Measurements from ENCODE around the gene CACNG4.

The CACNG4 gene

DNA sequence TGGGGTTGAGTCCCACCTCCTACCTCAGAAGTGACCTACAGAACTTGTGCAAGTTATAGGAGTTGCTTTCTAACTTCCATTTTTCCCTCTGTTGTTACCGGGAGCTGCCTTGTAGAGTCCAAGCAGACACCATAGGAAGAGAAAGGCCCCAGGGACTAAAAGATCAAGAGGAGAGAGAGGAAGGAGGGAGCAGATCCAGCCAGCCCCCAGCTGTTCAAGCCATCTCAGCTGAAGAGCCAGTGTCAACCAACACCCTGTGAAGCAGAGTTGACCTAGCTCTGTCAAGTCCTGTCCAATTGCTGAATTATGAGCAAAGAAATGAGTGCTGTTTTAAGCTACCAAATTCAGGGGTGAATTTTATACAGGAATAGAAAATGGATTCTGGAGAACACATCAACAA lies 34.9 kb upstream of the CACNG4 start:
- Histone ChIP-seq H3K36me3 (ENCODE audit: control insufficient read depth in 2 of 2, insufficient read depth in 2 of 2, low read length in 2 of 2) (no peaks in the 10 kb centered on the region), H3K9ac (ENCODE audit: low read depth in 1 of 2, low read length in 2 of 2) (no peak overlapping the region), H3K27me3 (ENCODE audit: control insufficient read depth in 2 of 2, insufficient read depth in 2 of 2, low read length in 2 of 2) (peaks cover 2 to 4% of the 10 kb centered on the region in 2 donors), H3K4me1 (ENCODE audit: control insufficient read depth in 2 of 2, insufficient read depth in 2 of 2, low read length in 2 of 2) (no peaks in the 10 kb centered on the region), H3K27ac (ENCODE audit: low read depth in 2 of 2, low read length in 2 of 2) (no peak overlapping the region), H3K4me3 (ENCODE audit: low read length in 2 of 2) (no peak overlapping the region), H3K9me3 (ENCODE audit: control insufficient read depth in 2 of 2, low read length in 2 of 2) (no peaks in the 10 kb centered on the region)

DNA sequence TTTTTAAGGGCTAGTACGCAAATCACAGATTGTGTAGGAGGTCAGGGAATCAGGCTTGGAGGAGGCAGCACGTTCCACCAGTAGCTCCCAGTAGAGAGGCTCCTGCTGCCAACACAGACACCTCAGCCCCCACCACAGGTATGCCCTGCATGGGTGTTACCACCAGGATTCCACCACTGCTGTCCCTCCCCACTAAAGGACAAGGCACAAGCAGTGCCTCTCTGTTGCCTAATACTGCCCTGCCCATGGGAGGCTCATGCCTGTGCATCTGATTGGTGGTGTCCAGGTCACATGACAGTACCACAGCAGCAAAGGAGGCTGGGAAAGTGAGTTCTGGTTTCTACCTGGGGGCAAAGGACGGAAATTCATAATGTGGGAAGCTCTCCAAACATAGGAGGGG lies 33.6 kb upstream of the CACNG4 start:
- peaks cover 2 to 3% of the 10 kb centered on the region in 2 donors for H3K27me3 ChIP-seq (ENCODE audit: control insufficient read depth in 2 of 2, insufficient read depth in 2 of 2, low read length in 2 of 2)
- H3K27ac ChIP-seq (ENCODE audit: low read depth in 2 of 2, low read length in 2 of 2), result no peak overlapping the region
- H3K36me3 ChIP-seq (ENCODE audit: control insufficient read depth in 2 of 2, insufficient read depth in 2 of 2, low read length in 2 of 2), result no peaks in the 10 kb centered on the region
- H3K9me3 ChIP-seq (ENCODE audit: control insufficient read depth in 2 of 2, low read length in 2 of 2), result no peaks in the 10 kb centered on the region
- H3K4me3 ChIP-seq (ENCODE audit: low read length in 2 of 2), result no peak overlapping the region
- H3K9ac ChIP-seq (ENCODE audit: low read depth in 1 of 2, low read length in 2 of 2), result no peak overlapping the region
- H3K4me1 ChIP-seq (ENCODE audit: control insufficient read depth in 2 of 2, insufficient read depth in 2 of 2, low read length in 2 of 2), result no peaks in the 10 kb centered on the region

DNA sequence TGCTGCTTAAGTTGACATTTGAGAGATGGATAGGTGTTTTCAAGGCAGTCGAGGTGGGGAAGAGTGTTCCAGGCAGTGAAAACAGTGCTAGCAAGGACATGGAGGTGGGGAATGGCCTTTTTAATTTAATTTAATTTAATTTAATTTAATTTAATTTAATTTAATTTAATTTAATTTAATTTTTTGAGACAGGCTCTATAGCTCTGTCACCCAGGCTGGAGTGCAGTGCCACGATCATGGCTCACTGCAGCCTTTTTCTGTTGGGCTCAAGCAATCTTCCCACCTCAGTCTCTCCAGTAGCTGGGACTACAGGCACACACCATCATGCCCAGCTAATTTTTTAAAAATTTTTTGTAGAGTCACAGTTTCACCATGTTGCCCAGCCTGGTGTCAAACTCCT lies 32.2 kb upstream of the CACNG4 start:
- H3K27me3 ChIP-seq (ENCODE audit: control insufficient read depth in 2 of 2, insufficient read depth in 2 of 2, low read length in 2 of 2), result no peaks in the 10 kb centered on the region
- H3K4me1 ChIP-seq (ENCODE audit: control insufficient read depth in 2 of 2, insufficient read depth in 2 of 2, low read length in 2 of 2), result no peaks in the 10 kb centered on the region
- H3K4me3 ChIP-seq (ENCODE audit: low read length in 2 of 2), result no peak overlapping the region
- H3K27ac ChIP-seq (ENCODE audit: low read depth in 2 of 2, low read length in 2 of 2), result no peak overlapping the region
- H3K36me3 ChIP-seq (ENCODE audit: control insufficient read depth in 2 of 2, insufficient read depth in 2 of 2, low read length in 2 of 2), result no peaks in the 10 kb centered on the region
- no peak overlapping the region for H3K9ac ChIP-seq (ENCODE audit: low read depth in 1 of 2, low read length in 2 of 2)
- H3K9me3 ChIP-seq (ENCODE audit: control insufficient read depth in 2 of 2, low read length in 2 of 2), result no peaks in the 10 kb centered on the region

DNA sequence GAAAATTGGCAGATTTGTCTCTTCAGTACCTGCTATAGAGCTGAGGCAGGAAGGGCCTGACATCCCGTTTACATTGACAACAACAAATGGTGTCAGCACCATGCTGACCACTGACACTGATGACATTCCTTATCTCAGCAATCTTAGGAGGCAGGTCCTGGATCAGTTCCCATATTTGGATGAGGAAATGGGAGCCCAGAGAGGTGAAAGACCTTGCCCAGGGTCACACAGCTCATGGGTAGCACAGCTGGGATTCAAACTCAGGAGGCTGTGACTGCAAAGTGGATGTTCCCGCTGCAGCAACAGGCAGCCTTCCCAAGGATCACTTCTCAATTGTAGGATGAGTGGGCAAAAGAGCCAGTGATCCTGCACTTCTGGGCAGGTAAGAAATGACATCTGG lies 30.5 kb upstream of the CACNG4 start:
- H3K9ac ChIP-seq (ENCODE audit: low read depth in 1 of 2, low read length in 2 of 2), result no peak overlapping the region
- H3K4me3 ChIP-seq (ENCODE audit: low read length in 2 of 2), result no peak overlapping the region
- H3K27me3 ChIP-seq (ENCODE audit: control insufficient read depth in 2 of 2, insufficient read depth in 2 of 2, low read length in 2 of 2), result no peaks in the 10 kb centered on the region

DNA sequence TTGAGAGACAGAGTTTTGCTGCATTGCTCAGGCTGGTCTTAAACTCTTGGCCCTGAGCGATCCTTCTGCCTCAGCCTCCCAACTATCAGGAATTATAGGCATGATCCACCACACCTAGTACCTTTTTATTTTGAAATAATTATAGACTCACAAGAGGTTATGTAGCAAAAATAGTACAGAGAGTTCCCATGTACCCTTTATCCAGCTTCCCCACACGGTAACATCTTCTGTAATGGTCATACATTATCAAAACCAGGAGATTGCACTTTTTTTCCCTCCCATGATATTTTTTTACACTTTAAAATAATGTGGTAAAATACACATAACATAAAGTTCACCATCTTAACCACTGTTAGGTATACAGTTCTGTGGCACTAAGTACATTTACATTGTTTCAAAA lies 28.8 kb upstream of the CACNG4 start:
- Histone ChIP-seq H3K36me3 (ENCODE audit: control insufficient read depth in 2 of 2, insufficient read depth in 2 of 2, low read length in 2 of 2) (no peaks in the 10 kb centered on the region), H3K9me3 (ENCODE audit: control insufficient read depth in 2 of 2, low read length in 2 of 2) (no peaks in the 10 kb centered on the region), H3K27me3 (ENCODE audit: control insufficient read depth in 2 of 2, insufficient read depth in 2 of 2, low read length in 2 of 2) (peaks cover 0 to 2% of the 10 kb centered on the region in 2 donors), H3K4me3 (ENCODE audit: low read length in 2 of 2) (no peak overlapping the region), H3K27ac (ENCODE audit: low read depth in 2 of 2, low read length in 2 of 2) (no peak overlapping the region), H3K9ac (ENCODE audit: low read depth in 1 of 2, low read length in 2 of 2) (no peak overlapping the region), H3K4me1 (ENCODE audit: control insufficient read depth in 2 of 2, insufficient read depth in 2 of 2, low read length in 2 of 2) (no peaks in the 10 kb centered on the region)

More for the DNA sequence above, 30.5 kb upstream of the CACNG4 start:
- Histone ChIP-seq H3K4me1 (ENCODE audit: control insufficient read depth in 2 of 2, insufficient read depth in 2 of 2, low read length in 2 of 2) (no peaks in the 10 kb centered on the region), H3K9me3 (ENCODE audit: control insufficient read depth in 2 of 2, low read length in 2 of 2) (no peaks in the 10 kb centered on the region), H3K36me3 (ENCODE audit: control insufficient read depth in 2 of 2, insufficient read depth in 2 of 2, low read length in 2 of 2) (no peaks in the 10 kb centered on the region), H3K27ac (ENCODE audit: low read depth in 2 of 2, low read length in 2 of 2) (no peak overlapping the region)

DNA sequence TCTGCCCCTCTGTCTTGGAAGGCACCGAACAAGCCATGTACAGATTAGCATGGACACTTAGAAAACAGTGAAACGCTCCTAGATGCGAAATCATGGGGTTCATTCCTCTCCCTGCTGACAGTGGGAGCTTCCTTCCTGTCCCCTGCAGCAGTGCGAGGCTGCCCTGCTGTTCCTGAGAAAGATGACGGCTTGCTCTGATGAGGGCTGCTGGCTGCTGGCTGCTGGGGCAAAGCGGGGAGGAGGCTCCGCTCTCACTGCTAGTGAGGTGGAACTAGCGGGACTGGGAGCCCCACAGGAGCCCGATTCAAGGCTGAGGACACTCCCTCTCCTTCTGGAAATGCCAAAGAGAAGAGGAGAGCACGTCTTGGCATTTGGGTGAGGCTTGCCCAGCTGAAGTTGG lies 25.9 kb upstream of the CACNG4 start:
- no peak overlapping the region for H3K27ac ChIP-seq (ENCODE audit: low read depth in 2 of 2, low read length in 2 of 2)
- no peak overlapping the region for H3K9ac ChIP-seq (ENCODE audit: low read depth in 1 of 2, low read length in 2 of 2)
- peaks cover 0 to 6% of the 10 kb centered on the region in 2 donors for H3K27me3 ChIP-seq (ENCODE audit: control insufficient read depth in 2 of 2, insufficient read depth in 2 of 2, low read length in 2 of 2)
- H3K9me3 ChIP-seq (ENCODE audit: control insufficient read depth in 2 of 2, low read length in 2 of 2), result no peaks in the 10 kb centered on the region
- H3K36me3 ChIP-seq (ENCODE audit: control insufficient read depth in 2 of 2, insufficient read depth in 2 of 2, low read length in 2 of 2), result no peaks in the 10 kb centered on the region
- H3K4me1 ChIP-seq (ENCODE audit: control insufficient read depth in 2 of 2, insufficient read depth in 2 of 2, low read length in 2 of 2), result no peaks in the 10 kb centered on the region
- no peak overlapping the region for H3K4me3 ChIP-seq (ENCODE audit: low read length in 2 of 2)

DNA sequence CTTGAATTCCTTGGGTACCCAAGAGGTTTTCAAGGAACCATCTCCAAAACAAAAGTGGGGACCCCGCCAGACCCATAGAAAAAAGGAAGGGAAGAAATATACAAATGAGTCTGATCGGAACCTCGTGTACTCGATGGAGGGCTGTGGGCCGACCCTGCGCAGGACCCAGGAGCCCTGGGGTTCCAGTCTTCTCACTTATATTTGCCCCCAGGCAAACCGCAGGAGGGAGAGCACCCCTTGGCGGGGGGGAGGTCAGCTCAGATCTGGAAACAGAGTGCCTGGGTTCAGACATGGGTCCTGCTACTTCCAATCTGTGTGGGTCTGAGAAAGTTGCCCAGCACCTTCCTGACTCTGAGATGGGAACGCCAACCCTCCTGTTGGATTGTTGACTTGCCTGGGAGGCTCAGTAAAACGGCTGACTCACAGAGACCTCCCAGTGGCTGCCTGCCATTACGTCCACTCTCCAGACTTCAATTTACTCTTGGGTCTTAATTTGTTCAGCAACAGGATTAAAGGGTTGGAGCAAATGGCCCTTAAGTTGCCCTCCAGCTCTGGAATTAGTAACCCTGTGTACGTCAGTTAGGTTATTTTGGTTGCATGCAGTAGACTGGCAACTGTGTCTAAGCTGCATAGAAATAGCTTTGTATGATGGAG lies 24.9 kb upstream of the CACNG4 start:
- Histone ChIP-seq H3K4me3 (ENCODE audit: low read length in 2 of 2) (no peak overlapping the region), H3K4me1 (ENCODE audit: control insufficient read depth in 2 of 2, insufficient read depth in 2 of 2, low read length in 2 of 2) (no peaks in the 10 kb centered on the region), H3K9me3 (ENCODE audit: control insufficient read depth in 2 of 2, low read length in 2 of 2) (no peaks in the 10 kb centered on the region), H3K27ac (ENCODE audit: low read depth in 2 of 2, low read length in 2 of 2) (no peak overlapping the region), H3K9ac (ENCODE audit: low read depth in 1 of 2, low read length in 2 of 2) (no peak overlapping the region), H3K27me3 (ENCODE audit: control insufficient read depth in 2 of 2, insufficient read depth in 2 of 2, low read length in 2 of 2) (peaks cover 1 to 8% of the 10 kb centered on the region in 2 donors), H3K36me3 (ENCODE audit: control insufficient read depth in 2 of 2, insufficient read depth in 2 of 2, low read length in 2 of 2) (no peaks in the 10 kb centered on the region)

DNA sequence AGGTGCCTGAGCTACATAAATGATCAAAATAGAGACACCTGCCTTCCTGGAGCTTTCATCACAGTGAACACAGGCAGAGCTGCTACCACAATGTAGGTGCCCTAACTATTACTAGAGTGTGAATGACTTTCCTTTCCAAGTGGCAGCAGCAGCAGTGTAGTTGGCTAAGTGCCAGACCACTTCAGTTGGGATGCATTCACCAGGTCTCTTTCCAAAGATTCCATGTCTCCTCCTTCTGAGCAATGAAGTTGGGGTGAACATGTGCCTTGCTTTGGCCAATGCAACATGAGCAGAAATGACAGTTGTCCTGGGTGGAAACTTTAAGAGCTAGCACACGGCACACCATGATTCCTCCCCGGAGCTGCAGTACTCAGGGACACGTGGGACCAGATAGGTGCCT lies 23.3 kb upstream of the CACNG4 start:
- H3K4me3 ChIP-seq (ENCODE audit: low read length in 2 of 2), result no peak overlapping the region
- H3K27me3 ChIP-seq (ENCODE audit: control insufficient read depth in 2 of 2, insufficient read depth in 2 of 2, low read length in 2 of 2), result peaks cover 7 to 10% of the 10 kb centered on the region in 2 donors

DNA sequence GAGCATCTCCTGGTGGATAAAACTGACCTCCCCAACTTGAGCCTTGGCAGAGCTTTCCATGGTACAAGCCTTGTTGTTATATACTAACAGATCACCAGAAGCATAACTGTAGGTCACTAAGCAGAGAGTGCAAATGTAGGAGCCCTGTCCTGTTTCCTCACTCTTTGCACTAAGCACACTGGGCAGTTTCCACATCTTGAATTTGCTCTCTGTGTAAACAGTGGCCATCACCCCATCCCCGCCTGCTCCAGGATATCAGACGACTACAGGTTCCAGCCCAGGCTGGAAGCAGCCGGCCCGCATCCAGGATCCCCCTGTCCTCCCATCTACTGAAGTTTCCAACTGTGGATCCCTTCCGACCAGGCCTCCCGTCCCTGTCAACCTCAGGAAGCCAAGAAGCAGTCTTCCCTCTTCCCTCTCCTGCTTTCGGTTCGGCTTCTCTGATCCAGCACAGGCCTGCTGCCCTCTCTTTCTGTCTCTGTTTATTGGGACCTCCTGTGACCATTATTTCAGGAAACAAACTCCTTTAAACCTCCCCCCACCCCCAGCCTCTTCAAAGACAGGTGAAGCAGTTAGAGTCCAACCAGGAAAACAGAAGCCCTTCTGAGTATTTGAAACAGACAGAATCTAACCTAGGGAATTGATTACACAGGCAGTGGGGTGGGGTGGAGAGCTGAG lies 22.6 kb upstream of the CACNG4 start:
- no peak overlapping the region for H3K4me3 ChIP-seq (ENCODE audit: low read length in 2 of 2)

More for the DNA sequence above, 23.3 kb upstream of the CACNG4 start:
- H3K4me1 ChIP-seq (ENCODE audit: control insufficient read depth in 2 of 2, insufficient read depth in 2 of 2, low read length in 2 of 2), result no peaks in the 10 kb centered on the region
- no peaks in the 10 kb centered on the region for H3K9me3 ChIP-seq (ENCODE audit: control insufficient read depth in 2 of 2, low read length in 2 of 2)
- H3K27ac ChIP-seq (ENCODE audit: low read depth in 2 of 2, low read length in 2 of 2), result no peak overlapping the region
- H3K36me3 ChIP-seq (ENCODE audit: control insufficient read depth in 2 of 2, insufficient read depth in 2 of 2, low read length in 2 of 2), result no peaks in the 10 kb centered on the region
- H3K9ac ChIP-seq (ENCODE audit: low read depth in 1 of 2, low read length in 2 of 2), result no peak overlapping the region

DNA sequence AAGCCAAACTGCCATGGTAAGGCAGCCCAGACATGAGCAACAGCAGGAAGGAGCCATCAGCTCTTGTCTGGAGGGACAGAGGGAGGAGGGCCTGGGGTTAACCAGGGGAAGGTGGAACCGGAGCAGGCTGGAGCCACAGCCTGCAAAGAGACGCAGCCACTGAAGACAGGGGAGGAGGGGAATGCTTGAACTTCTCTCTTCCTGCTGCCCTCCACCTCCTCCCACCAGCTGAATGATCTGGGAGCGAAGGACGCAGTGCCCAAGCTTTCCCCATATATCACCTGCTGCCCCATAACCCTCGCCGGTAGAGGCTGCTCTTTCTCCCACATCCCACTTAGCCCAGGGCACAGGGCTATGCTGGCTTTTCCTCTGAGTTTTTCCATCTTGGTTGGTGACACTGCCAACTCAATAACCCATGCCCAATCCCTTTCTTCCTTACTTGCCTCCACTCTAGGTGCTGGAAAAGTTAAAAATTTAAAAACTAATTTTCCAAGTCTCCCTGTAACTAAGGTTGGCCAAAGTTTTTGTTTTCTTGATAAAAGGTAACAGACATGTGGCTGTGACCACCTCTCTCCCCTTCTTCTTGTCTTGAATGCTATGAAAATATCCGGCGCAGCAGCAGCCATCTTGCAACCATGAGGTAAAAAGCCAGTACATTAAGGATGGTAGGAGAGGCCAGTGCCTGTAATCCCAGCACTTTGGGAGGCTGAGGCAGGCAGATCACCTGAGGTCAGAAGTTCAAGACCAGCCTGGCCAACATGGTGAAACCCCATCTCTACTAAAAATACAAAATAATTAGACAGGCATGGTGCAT lies 21.8 kb upstream of the CACNG4 start:
- H3K4me3 ChIP-seq (ENCODE audit: low read length in 2 of 2), result no peak overlapping the region
- no peak overlapping the region for H3K9ac ChIP-seq (ENCODE audit: low read depth in 1 of 2, low read length in 2 of 2)
- H3K4me1 ChIP-seq (ENCODE audit: control insufficient read depth in 2 of 2, insufficient read depth in 2 of 2, low read length in 2 of 2), result no peaks in the 10 kb centered on the region
- peaks cover 10 to 14% of the 10 kb centered on the region in 2 donors for H3K27me3 ChIP-seq (ENCODE audit: control insufficient read depth in 2 of 2, insufficient read depth in 2 of 2, low read length in 2 of 2)
- H3K9me3 ChIP-seq (ENCODE audit: control insufficient read depth in 2 of 2, low read length in 2 of 2), result no peaks in the 10 kb centered on the region
- no peaks in the 10 kb centered on the region for H3K36me3 ChIP-seq (ENCODE audit: control insufficient read depth in 2 of 2, insufficient read depth in 2 of 2, low read length in 2 of 2)
- no peak overlapping the region for H3K27ac ChIP-seq (ENCODE audit: low read depth in 2 of 2, low read length in 2 of 2)

More for the DNA sequence above, 22.6 kb upstream of the CACNG4 start:
- H3K9me3 ChIP-seq (ENCODE audit: control insufficient read depth in 2 of 2, low read length in 2 of 2), result no peaks in the 10 kb centered on the region
- H3K36me3 ChIP-seq (ENCODE audit: control insufficient read depth in 2 of 2, insufficient read depth in 2 of 2, low read length in 2 of 2), result no peaks in the 10 kb centered on the region
- H3K4me1 ChIP-seq (ENCODE audit: control insufficient read depth in 2 of 2, insufficient read depth in 2 of 2, low read length in 2 of 2), result no peaks in the 10 kb centered on the region
- no peak overlapping the region for H3K27ac ChIP-seq (ENCODE audit: low read depth in 2 of 2, low read length in 2 of 2)
- H3K27me3 ChIP-seq (ENCODE audit: control insufficient read depth in 2 of 2, insufficient read depth in 2 of 2, low read length in 2 of 2), result peaks cover 10 to 13% of the 10 kb centered on the region in 2 donors
- no peak overlapping the region for H3K9ac ChIP-seq (ENCODE audit: low read depth in 1 of 2, low read length in 2 of 2)

Measured in mucosa of rectum (tissue), 2 donors.